Right cardiac atrium (tissue), 5 donors: Measurements from ENCODE around the gene BCAS4. TPM values are rescaled to one million over a fixed set of nuclear protein-coding genes. Genes with fewer than 3 reads are reported as not detected.
A peak's percentile ranks its signal among the peaks of the same experiment; 100 is the strongest.

ENCODE experiments used
- ATAC-seq, 2 donors: fragments of 200-7000 bp; cut with Tn5 transposase; one replicate each; pipeline versions ENCODE4 v1.8.0 to v1.9.1; 2020; ENCODE audit warnings: moderate library complexity in 2 of 2, mild to moderate bottlenecking in 1 of 2
- DNase-seq, 3 donors: peaks; one replicate each; pipeline ENCODE4 v3.0.0-alpha.2; 2020
- H3K27ac ChIP-seq: one replicate; pipeline ENCODE4 v1.5.1; 2013; ENCODE audit warnings: mild to moderate bottlenecking, low read length, control low read depth, moderate library complexity
- H3K27me3 ChIP-seq: one replicate; pipeline ENCODE4 v1.6.1; 2013; ENCODE audit not compliant: control insufficient read depth, insufficient read depth
- H3K4me1 ChIP-seq: one replicate; pipeline ENCODE4 v1.6.1; 2013; ENCODE audit warnings: low read length; ENCODE audit not compliant: control insufficient read depth, insufficient read depth
- H3K4me3 ChIP-seq: one replicate; pipeline ENCODE4 v1.5.1; 2013; ENCODE audit warnings: low read length, control low read depth
- H3K9me3 ChIP-seq: one replicate; pipeline ENCODE4 v1.6.1; 2013; ENCODE audit warnings: low read length; ENCODE audit not compliant: control insufficient read depth
- WGBS: extraction: QIAGEN DNeasy Blood & Tissue Kit; methylation state at CpG from one replicate; pipeline ENCODE4 v1.1.7; 2013; 5-methylcytosine and 5-hydroxymethylcytosine counted together
- intact Hi-C, 4 donors: fragments of 100-400 bp; cut with DNase I; formaldehyde crosslinking; loops; one replicate each; pipeline versions ENCODE4 v1.11.0 to v1.14.0; 2022 to 2023
- polyA plus RNA-seq: library from polyadenylated mRNA; stranded (reverse); fragments of 200-250 nt; gene quantifications from one replicate; pipeline ENCODE4 v1.2.3, GENCODE V29; 2013
- total RNA-seq, 4 donors: library from RNA; stranded (reverse); fragmentation: NEBNext Ultra II Directional; extraction: Animal tissue kit (Norgen Biotek cat#: 25700); gene quantifications; one replicate each; pipeline ENCODE4 v1.2.1, GENCODE V29; 2021
- donor health status: healthy with polysubstance abuse.
- donor health status: DM: no; HTN: yes; CAD: no.
- donor health status: DM: no; HTN: no; CAD: no.
- donor health status: DM: no; HTN: yes; CAD: no; lungs with severe emphysema.
- donor health status: DM: yes; HTN: yes; CAD: no.

BCAS4 gene
- total and polyA plus RNA-seq, 5 donors = 1.6 to 3.5 (median 2.4) TPM

DNA sequence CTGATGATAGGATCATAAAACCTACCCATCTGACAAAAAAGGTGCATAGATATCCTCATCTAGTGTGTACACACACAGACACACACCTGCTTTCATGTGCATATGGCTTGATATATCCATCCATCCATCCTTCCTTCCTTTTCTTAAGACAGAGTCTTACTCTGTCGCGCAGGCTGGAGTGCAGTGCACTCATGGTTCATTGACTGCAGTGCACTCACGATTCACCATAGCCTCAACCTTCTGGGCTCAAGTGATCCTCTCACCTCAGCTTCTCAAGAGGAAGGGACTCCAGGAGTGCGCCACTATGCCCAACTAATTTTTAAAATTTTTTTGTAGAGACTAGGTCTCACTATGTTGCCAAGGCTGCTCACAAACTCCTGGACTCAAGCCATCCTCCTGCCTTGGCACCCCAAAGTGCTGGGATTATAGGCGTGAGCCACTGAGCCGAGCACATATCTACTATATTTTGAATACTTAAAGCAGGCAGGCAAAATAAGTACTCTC lies 109.3 kb downstream of the BCAS4 start:
- Histone ChIP-seq H3K27ac (no peak overlapping the region), H3K27me3 (no peaks in the 10 kb centered on the region), H3K9me3 (no peaks in the 10 kb centered on the region), H3K4me3 (no peak overlapping the region), H3K4me1 (peaks cover 4% of the 10 kb centered on the region)
- 65% methylated on average over 6 of the region's 6 CpGs for WGBS
- intact Hi-C loops = no loop called here
- peak; percentile 48 to 50 for ATAC-seq
- DNase-seq = peak in 1 of 3 donors; percentile 55

DNA sequence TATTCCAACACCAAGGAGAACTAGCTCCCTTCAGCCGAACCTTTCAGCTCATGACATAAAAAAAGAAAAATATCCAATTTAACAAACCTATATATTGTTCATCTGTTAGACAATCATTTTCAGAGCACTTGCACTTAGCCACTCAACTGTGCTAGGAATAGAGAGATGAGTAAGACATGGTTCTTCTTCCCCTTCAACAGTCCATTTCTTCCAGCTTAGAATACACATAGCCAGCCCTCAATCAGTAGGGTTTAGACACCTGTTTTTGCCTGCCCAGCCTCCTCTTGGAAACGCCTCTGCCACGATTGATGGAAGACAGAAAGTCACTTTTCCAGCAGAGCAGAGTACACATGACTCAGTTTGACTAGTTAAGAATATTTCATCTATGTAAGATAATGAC lies 114.6 kb downstream of the BCAS4 start:
- Histone ChIP-seq H3K4me1 (peaks cover 8% of the 10 kb centered on the region), H3K9me3 (no peaks in the 10 kb centered on the region), H3K27me3 (no peaks in the 10 kb centered on the region), H3K27ac (no peak overlapping the region), H3K4me3 (no peak overlapping the region)
- ATAC-seq = no peak
- DNase-seq = no peak
- intact Hi-C loops = no loop called here
- 82% methylated on average over 3 of the region's 3 CpGs for WGBS

DNA sequence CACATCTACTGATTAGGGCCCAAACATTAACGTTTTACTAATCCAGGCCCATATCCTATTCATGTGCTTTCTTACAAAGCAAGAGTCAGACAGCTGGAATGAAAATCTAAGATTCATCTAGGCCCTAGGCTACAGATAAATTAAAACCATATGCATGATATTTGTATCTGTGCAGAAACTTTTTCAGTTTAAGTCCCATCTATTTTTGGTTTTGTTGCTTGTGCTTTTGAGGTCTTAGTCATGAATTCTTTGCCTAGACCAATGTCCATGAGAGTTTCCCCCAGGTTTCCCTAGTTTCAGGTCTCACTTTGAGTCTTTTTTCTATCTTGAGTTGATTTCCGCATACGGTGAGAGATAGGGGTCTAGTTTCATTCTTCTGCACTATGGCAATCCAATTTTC lies 116.2 kb downstream of the BCAS4 start:
- H3K27me3 ChIP-seq = no peaks in the 10 kb centered on the region
- intact Hi-C loops = no loop called here
- no peak for DNase-seq
- WGBS = 58% methylated on average over 3 of the region's 3 CpGs
- H3K4me1 ChIP-seq = peaks cover 8% of the 10 kb centered on the region
- H3K4me3 ChIP-seq = no peak overlapping the region
- ATAC-seq = no peak
- H3K9me3 ChIP-seq = no peaks in the 10 kb centered on the region
- no peak overlapping the region for H3K27ac ChIP-seq

DNA sequence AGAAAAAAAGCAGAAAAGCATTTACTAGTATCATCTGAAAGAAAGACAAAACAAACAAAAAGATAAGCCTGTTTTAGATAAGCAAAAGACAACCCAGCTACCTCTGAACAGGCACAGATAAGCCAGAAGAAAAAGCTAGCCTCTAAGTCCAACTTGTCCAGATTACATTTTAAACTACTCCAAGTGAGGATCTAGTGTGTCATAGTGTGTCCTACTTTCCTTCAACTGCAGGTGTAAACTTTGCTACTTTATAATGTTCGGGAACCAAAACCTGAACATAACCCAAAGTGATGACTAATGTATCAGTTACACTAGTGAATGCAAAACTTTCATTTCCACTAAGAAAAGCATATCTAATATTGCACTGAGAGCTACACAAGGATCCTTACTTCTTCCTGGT lies 116.9 kb downstream of the BCAS4 start:
- H3K4me3 ChIP-seq = no peak overlapping the region
- ATAC-seq = no peak
- WGBS = 70% methylated on average over 1 of the region's 1 CpG
- H3K27ac ChIP-seq = no peak overlapping the region
- DNase-seq = no peak
- peaks cover 8% of the 10 kb centered on the region for H3K4me1 ChIP-seq
- H3K9me3 ChIP-seq = no peaks in the 10 kb centered on the region
- intact Hi-C loops = no loop called here
- no peaks in the 10 kb centered on the region for H3K27me3 ChIP-seq

DNA sequence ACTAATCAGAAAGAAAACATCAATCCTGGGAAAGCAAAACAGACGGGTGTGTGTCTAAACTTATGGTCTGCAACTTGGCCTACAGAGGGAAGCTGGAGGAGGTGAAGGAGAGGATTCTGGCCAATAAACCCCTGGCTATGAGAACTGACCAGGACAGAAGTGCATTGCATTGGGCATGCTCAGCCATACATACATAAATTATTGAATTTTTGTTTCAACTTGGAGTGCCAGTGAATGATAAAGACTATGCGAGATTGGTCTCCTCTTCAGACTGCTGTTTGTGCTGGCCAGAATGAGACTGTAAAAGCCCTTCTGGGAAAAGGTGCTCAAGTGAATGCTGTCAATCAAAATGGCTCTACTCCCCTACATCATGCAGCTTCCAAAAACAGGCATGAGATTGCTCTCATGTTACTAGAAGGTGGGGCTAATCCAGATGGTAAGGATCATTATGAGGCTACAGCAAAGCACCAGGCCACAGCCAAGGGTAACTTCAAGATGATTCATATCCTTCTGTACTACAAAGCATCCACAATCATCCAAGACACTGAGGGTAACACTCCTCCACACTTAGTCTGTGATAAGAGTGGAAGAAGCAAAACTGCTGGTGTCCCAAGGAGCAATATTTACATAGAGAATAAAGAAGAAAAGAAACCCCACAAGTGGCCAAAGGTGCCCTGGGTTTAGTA lies 119.0 kb downstream of the BCAS4 start:
- Histone ChIP-seq H3K27ac (no peak overlapping the region), H3K4me3 (no peak overlapping the region), H3K27me3 (no peaks in the 10 kb centered on the region), H3K9me3 (no peaks in the 10 kb centered on the region), H3K4me1 (peaks cover 10% of the 10 kb centered on the region)
- intact Hi-C loops = no loop called here
- no peak for DNase-seq
- ATAC-seq = peak in 1 of 2 donors; percentile 79
- WGBS = 52% methylated on average over 2 of the region's 2 CpGs

DNA sequence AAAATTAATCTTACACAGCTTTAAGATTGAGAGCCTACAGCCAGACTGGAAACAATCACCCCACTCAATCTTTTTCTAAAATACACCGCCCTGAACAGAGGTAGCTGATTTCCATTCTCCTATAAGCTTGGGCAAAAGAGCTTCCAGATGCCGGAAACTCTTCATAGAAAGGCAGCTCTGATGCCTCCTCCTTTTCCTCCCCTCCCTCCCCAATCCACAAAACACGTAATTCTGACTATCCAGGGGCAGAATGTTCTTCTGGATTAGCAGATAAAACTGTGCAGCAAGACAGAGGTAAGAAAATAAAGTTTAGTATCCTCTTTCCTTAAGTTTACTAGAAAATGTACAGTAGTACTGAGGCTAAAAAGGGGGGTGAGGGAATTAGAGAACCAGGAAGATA lies 120.6 kb downstream of the BCAS4 start:
- no peaks in the 10 kb centered on the region for H3K9me3 ChIP-seq
- WGBS = 26% methylated on average over 3 of the region's 3 CpGs
- H3K4me3 ChIP-seq = no peak overlapping the region
- no peak overlapping the region for H3K27ac ChIP-seq
- no peaks in the 10 kb centered on the region for H3K27me3 ChIP-seq
- H3K4me1 ChIP-seq = peaks cover 10% of the 10 kb centered on the region
- no peak for DNase-seq
- intact Hi-C loops = no loop called here
- ATAC-seq = peak in 1 of 2 donors; percentile 69

DNA sequence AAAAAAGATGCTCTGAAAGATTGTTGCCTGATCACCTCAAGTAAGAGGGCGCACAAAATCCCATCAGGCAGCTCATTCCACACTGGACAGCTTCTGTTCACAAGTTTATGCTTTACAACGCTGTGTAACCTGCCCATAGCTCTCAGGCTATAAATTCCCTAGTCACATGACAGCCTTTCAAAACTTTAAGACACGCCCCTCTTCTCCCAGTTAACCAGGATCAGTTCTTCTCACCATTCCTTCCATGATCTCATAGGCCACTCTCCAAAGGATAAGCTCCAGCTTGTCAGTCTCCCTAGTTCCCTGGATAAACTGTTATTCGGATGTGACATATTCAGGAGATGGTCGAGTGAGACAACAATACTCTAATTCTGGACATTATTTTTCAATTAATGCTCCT lies 121.4 kb downstream of the BCAS4 start:
- DNase-seq (no peak), ATAC-seq (peak; percentile 71 to 74)
- H3K27me3 ChIP-seq = no peaks in the 10 kb centered on the region
- H3K4me1 ChIP-seq = peaks cover 10% of the 10 kb centered on the region
- no peaks in the 10 kb centered on the region for H3K9me3 ChIP-seq
- peak overlapping the region; percentile 48 for H3K27ac ChIP-seq
- WGBS = 43% methylated on average over 5 of the region's 5 CpGs
- intact Hi-C loops = no loop called here
- H3K4me3 ChIP-seq = no peak overlapping the region

DNA sequence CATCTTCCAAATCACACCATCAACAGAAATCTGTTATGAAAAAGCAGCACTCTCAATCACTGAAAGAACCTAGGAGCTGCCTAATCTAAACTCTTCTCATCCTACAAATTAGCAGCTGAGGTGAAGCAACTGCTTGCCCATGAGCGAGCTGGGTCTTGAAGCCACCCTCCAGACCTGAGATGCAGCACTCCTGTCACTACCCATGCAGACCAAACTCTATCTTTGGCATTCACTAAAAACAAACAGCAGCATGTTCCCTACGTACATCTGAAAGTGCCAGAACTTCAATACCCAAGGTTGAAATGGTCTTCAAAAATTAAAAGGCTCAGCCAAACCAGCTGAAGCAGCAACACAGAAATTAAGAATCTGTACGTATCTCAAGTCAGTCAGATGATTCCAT lies 122.1 kb downstream of the BCAS4 start:
- no peak overlapping the region for H3K27ac ChIP-seq
- DNase-seq (no peak), ATAC-seq (no peak)
- no peaks in the 10 kb centered on the region for H3K27me3 ChIP-seq
- WGBS = 69% methylated on average over 3 of the region's 3 CpGs
- H3K9me3 ChIP-seq = no peaks in the 10 kb centered on the region
- no peak overlapping the region for H3K4me3 ChIP-seq
- intact Hi-C loops = no loop called here
- peaks cover 10% of the 10 kb centered on the region for H3K4me1 ChIP-seq

DNA sequence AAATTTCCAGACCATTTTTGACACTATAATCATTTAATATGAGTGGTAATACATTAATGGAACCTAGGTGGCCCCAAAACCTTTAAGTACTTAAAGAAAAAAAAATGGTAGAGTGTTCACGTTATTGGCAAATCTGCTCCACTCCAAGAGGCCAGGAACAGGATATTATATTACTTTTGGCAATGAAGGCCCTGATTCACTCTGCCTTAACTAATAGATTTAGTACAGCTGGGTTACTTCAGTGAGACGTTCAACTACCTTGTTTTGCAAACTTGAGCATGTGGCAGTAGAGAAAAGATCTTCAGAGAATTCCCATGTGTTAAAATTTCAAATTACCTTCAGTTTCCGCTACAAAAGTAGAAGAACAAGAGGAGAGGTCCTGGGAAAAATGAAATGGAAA lies 123.5 kb downstream of the BCAS4 start:
- H3K27me3 ChIP-seq = no peaks in the 10 kb centered on the region
- WGBS = 46% methylated on average over 3 of the region's 3 CpGs
- H3K27ac ChIP-seq = no peak overlapping the region
- intact Hi-C loops = no loop called here
- peaks cover 14% of the 10 kb centered on the region for H3K4me1 ChIP-seq
- no peak for ATAC-seq
- no peak for DNase-seq
- no peaks in the 10 kb centered on the region for H3K9me3 ChIP-seq
- H3K4me3 ChIP-seq = no peak overlapping the region

DNA sequence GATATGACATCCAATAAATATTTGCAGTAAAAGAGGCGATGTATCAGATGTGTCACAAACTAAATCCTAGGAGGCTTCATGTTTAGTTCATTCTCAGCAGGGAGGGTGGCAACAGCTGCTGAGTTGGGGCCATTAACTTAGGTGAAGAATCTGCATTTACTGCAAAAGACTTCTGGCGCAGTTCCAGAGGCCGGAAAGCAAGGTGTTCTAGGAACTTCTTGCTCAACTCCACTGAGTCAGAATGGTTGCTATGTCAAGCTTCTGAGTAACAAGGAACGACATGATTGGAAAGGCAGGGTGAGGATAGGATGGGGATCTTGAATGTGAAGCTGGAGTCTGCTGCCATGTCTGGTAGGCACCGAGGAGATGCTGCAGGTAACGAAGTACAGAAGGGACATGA lies 124.7 kb downstream of the BCAS4 start:
- Histone ChIP-seq H3K27me3 (no peaks in the 10 kb centered on the region), H3K4me1 (peaks cover 9% of the 10 kb centered on the region), H3K27ac (no peak overlapping the region), H3K4me3 (no peak overlapping the region), H3K9me3 (no peaks in the 10 kb centered on the region)
- ATAC-seq = no peak
- peak in 2 of 3 donors; percentile 35 to 45 for DNase-seq
- intact Hi-C loops = no loop called here
- WGBS = 70% methylated on average over 6 of the region's 6 CpGs

DNA sequence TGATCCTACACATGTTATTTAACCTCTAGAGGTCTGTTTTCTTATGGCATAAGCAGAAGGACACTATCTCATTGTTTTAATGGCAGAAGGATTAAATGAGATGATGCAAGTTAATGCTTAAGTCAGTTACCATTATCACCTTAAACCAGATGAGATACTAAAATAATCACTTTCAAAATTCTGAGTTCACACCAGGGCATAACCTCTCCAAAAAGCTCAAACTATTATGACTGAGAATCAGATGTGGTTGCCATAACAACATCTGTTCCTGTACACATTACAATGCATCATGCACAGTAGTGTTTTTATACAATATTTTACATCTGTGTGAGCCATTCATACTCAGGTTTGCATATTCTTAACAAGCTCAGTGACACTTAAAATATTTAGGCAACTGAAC lies 126.1 kb downstream of the BCAS4 start:
- DNase-seq (no peak), ATAC-seq (no peak)
- Histone ChIP-seq H3K9me3 (no peaks in the 10 kb centered on the region), H3K4me1 (peaks cover 8% of the 10 kb centered on the region), H3K27ac (no peak overlapping the region), H3K27me3 (no peaks in the 10 kb centered on the region), H3K4me3 (no peak overlapping the region)
- intact Hi-C loops = loop anchor here in 3 of 4 donors (5.0 to 10.0 kb wide), 3 partner anchors 106 to 129 kb away; partner anchors contain the start of gene BCAS4 (in 1 of the 3)
